H1 (cell line): ENCODE results near the gene WDR93. TPM values are rescaled to one million over a fixed set of nuclear protein-coding genes. Genes with fewer than 3 reads are reported as not detected.
A peak's percentile ranks its signal among the peaks of the same experiment; 100 is the strongest.

Experiments
- CTCF ChIA-PET: fragments of 300-600 bp; sonication (Branson Sonifier 250); formaldehyde crosslinking; loops from one replicate; lab custom pipeline; 2021; ENCODE audit not compliant: partially characterized antibody; lab: Charles Lee
- POLR2A ChIA-PET: fragments of 300-600 bp; sonication (Branson Sonifier 250); formaldehyde crosslinking; loops from one replicate; lab custom pipeline; 2021; ENCODE audit warnings: inconsistent platforms; ENCODE audit not compliant: partially characterized antibody; lab: Charles Lee
- DNase-seq, 2 experiments: peaks; one replicate each; pipeline versions ENCODE4 v3.0.0 to v3.0.0-alpha.2; 2010 to 2022; ENCODE audit warnings: low spot score in 2 of 2, low read depth in 1 of 2, mixed read lengths in 1 of 2
- FAIRE-seq: peaks from 2 replicates; lab custom pipeline; 2011; peaks lifted over from hg19 to GRCh38; lab: Jason Lieb, UNC
- H2AFZ ChIP-seq: 2 replicates; pipeline ENCODE4 v1.8.1; 2012; ENCODE audit warnings: low read length, inconsistent platforms
- H2AK5ac ChIP-seq: 2 replicates; pipeline ENCODE4 v1.6.1; 2013; ENCODE audit warnings: low read depth, low read length
- H2BK120ac ChIP-seq: replicated peaks from 2 replicates; pipeline ENCODE3; 2013; ENCODE audit warnings: low read depth, low read length, inconsistent platforms
- H2BK12ac ChIP-seq: 2 replicates; pipeline ENCODE4 v1.6.1; 2013; ENCODE audit warnings: low read depth, low read length
- H2BK15ac ChIP-seq: 2 replicates; pipeline ENCODE4 v1.6.1; 2013; ENCODE audit warnings: low read length
- H2BK20ac ChIP-seq: 2 replicates; pipeline ENCODE4 v1.6.1; 2013; ENCODE audit warnings: low read length
- H2BK5ac ChIP-seq: 2 replicates; pipeline ENCODE4 v1.6.1; 2013; ENCODE audit warnings: low read depth, low read length
- H3K14ac ChIP-seq: 2 replicates; pipeline ENCODE4 v1.6.1; 2013; ENCODE audit warnings: inconsistent platforms; ENCODE audit not compliant: insufficient read length
- H3K18ac ChIP-seq: 2 replicates; pipeline ENCODE4 v1.6.1; 2013; ENCODE audit warnings: low read length; ENCODE audit errors: extremely low read depth
- H3K23ac ChIP-seq: 2 replicates; pipeline ENCODE4 v1.6.1; 2013; ENCODE audit warnings: inconsistent platforms; ENCODE audit not compliant: insufficient read length
- H3K23me2 ChIP-seq: 2 replicates; pipeline ENCODE4 v1.6.1; 2013; ENCODE audit warnings: low read depth, low read length
- H3K27ac ChIP-seq: 2 replicates; pipeline ENCODE4 v1.6.1; 2011; ENCODE audit warnings: low read depth, low read length, inconsistent platforms
- H3K27me3 ChIP-seq, 4 experiments: replicated peaks in 1 of 4; 1 replicate in 1 of 4; 2 replicates in 3 of 4; pipeline versions ENCODE4 v1.6.1 to v1.8.1; 2011 to 2013; ENCODE audit warnings: low read length in 3 of 4, mild to moderate bottlenecking in 3 of 4, inconsistent platforms in 2 of 4, mixed read lengths in 2 of 4, moderate library complexity in 1 of 4; ENCODE audit not compliant: control insufficient read depth in 3 of 4, insufficient read depth in 3 of 4; ENCODE audit errors: extremely low read depth in 1 of 4
- H3K36me3 ChIP-seq, 4 experiments: 2 replicates each; pipeline versions ENCODE4 v1.6.1 to v1.8.1; 2011 to 2013; ENCODE audit warnings: mild to moderate bottlenecking in 4 of 4, low read length in 3 of 4, moderate library complexity in 2 of 4, control low read depth in 1 of 4, inconsistent platforms in 1 of 4; ENCODE audit not compliant: insufficient read depth in 4 of 4, control insufficient read depth in 2 of 4
- H3K4ac ChIP-seq: replicated peaks from 2 replicates; pipeline ENCODE3; 2013; ENCODE audit warnings: low read length, low read depth, mixed read lengths, inconsistent platforms; ENCODE audit not compliant: insufficient read length
- H3K4me1 ChIP-seq, 4 experiments: replicated peaks in 1 of 4; 1 replicate in 1 of 4; 2 replicates in 3 of 4; pipeline versions ENCODE4 v1.6.1 to v1.8.1; 2011 to 2013; ENCODE audit warnings: low read length in 3 of 4, inconsistent platforms in 2 of 4, mixed read lengths in 1 of 4; ENCODE audit not compliant: insufficient read depth in 4 of 4, control insufficient read depth in 3 of 4
- H3K4me2 ChIP-seq, 2 experiments: 2 replicates each; pipeline versions ENCODE4 v1.6.1 to v1.8.1; 2011 to 2013; ENCODE audit warnings: low read depth in 2 of 2, low read length in 2 of 2, control low read depth in 1 of 2, inconsistent platforms in 1 of 2, mild to moderate bottlenecking in 1 of 2; ENCODE audit not compliant: insufficient read depth in 1 of 2
- H3K4me3 ChIP-seq, 4 experiments: fragments of 200-600, 300-600 bp in 1 of 4; sonication (generic), shearing (Covaris generic), sonication (Bioruptor Twin) in 1 of 4; 2 replicates each; pipeline versions ENCODE4 v1.5.1 to v1.8.1; 2011 to 2016; ENCODE audit warnings: low read length in 4 of 4, low read depth in 3 of 4, control low read depth in 2 of 4, inconsistent platforms in 2 of 4, mild to moderate bottlenecking in 2 of 4, mixed read lengths in 1 of 4, moderate library complexity in 1 of 4; ENCODE audit not compliant: insufficient read depth in 2 of 4; ENCODE audit errors: extremely low read depth in 1 of 4
- H3K56ac ChIP-seq: replicated peaks from 2 replicates; pipeline ENCODE3; 2013; ENCODE audit warnings: low read depth, mild to moderate bottlenecking, mixed read lengths, low read length, inconsistent platforms; ENCODE audit not compliant: insufficient read length
- H3K79me1 ChIP-seq: 2 replicates; pipeline ENCODE4 v1.6.1; 2013; ENCODE audit warnings: low read depth, low read length, control low read depth
- H3K79me2 ChIP-seq, 2 experiments: 2 replicates each; pipeline versions ENCODE4 v1.6.1 to v1.8.1; 2012 to 2013; ENCODE audit warnings: low read length in 2 of 2, mild to moderate bottlenecking in 2 of 2, inconsistent platforms in 1 of 2; ENCODE audit not compliant: insufficient read depth in 2 of 2, control insufficient read depth in 1 of 2
- H3K9ac ChIP-seq, 4 experiments: replicated peaks in 1 of 4; 1 replicate in 1 of 4; 2 replicates in 3 of 4; pipeline versions ENCODE4 v1.6.1 to v1.8.1; 2011 to 2013; ENCODE audit warnings: low read depth in 3 of 4, low read length in 3 of 4, control low read depth in 2 of 4, mild to moderate bottlenecking in 2 of 4, moderate library complexity in 2 of 4, inconsistent platforms in 1 of 4; ENCODE audit errors: extremely low read depth in 1 of 4
- H3K9me3 ChIP-seq, 2 experiments: 2 replicates each; pipeline versions ENCODE4 v1.6.1 to v1.8.1; 2012 to 2013; ENCODE audit warnings: mild to moderate bottlenecking in 2 of 2, moderate library complexity in 2 of 2, control low read depth in 1 of 2, inconsistent platforms in 1 of 2, low read depth in 1 of 2, low read length in 1 of 2, mixed read lengths in 1 of 2; ENCODE audit not compliant: insufficient read depth in 2 of 2
- H4K20me1 ChIP-seq, 2 experiments: replicated peaks in 1 of 2; 2 replicates each; pipeline versions ENCODE3 to v1.8.1; 2011 to 2013; ENCODE audit warnings: inconsistent platforms in 2 of 2, low read length in 2 of 2, mild to moderate bottlenecking in 1 of 2; ENCODE audit not compliant: insufficient read depth in 2 of 2, control insufficient read depth in 1 of 2
- H4K5ac ChIP-seq: 2 replicates; pipeline ENCODE4 v1.6.1; 2013; ENCODE audit warnings: low read length, low read depth, mixed read lengths, inconsistent platforms; ENCODE audit not compliant: insufficient read length
- H4K8ac ChIP-seq: 2 replicates; pipeline ENCODE4 v1.8.0; 2013; ENCODE audit warnings: mild to moderate bottlenecking, moderate library complexity, low read length, inconsistent platforms; ENCODE audit not compliant: insufficient read depth; ENCODE audit errors: extremely low read depth
- H4K91ac ChIP-seq: replicated peaks from 2 replicates; pipeline ENCODE3; 2013; ENCODE audit warnings: low read length, mixed read lengths, inconsistent platforms; ENCODE audit not compliant: insufficient read length
- BACH1 ChIP-seq: IDR thresholded peaks from 2 replicates; pipeline ENCODE4 v1.6.1; 2012; ENCODE audit warnings: low read length, improper control_type of control experiment
- EZH2 ChIP-seq: fragments of 200-600 bp; sonication (generic); IDR thresholded peaks from 2 replicates; pipeline ENCODE4 v1.7.1; 2012; ENCODE audit warnings: low read depth, mild to moderate bottlenecking, moderate library complexity, low read length, inconsistent platforms; ENCODE audit not compliant: severe bottlenecking
- KDM5A ChIP-seq: fragments of 200-600 bp; IDR thresholded peaks from 2 replicates; pipeline ENCODE4 v1.7.1; 2012; ENCODE audit warnings: mild to moderate bottlenecking, low read length, inconsistent platforms, mixed read lengths
- MAFK ChIP-seq: IDR thresholded peaks from 2 replicates; pipeline ENCODE4 v1.6.1; 2012; ENCODE audit warnings: low read depth, mild to moderate bottlenecking, improper control_type of control experiment, low read length
- SIN3A ChIP-seq, 2 experiments: IDR thresholded peaks in 1 of 2; conservative IDR thresholded peaks in 1 of 2; 2 replicates each; pipeline ENCODE4 v1.6.1; 2011 to 2012; ENCODE audit warnings: low read length in 2 of 2, improper control_type of control experiment in 1 of 2, low read depth in 1 of 2, mild to moderate bottlenecking in 1 of 2
- SP4 ChIP-seq: IDR thresholded peaks from 2 replicates; pipeline ENCODE4 v1.6.1; 2012; ENCODE audit warnings: low read length, inconsistent platforms
- YY1 ChIP-seq: IDR thresholded peaks from 2 replicates; pipeline ENCODE4 v1.6.1; 2011; ENCODE audit warnings: low read depth, mild to moderate bottlenecking, low read length
- WGBS, 2 experiments: shearing (Covaris generic) in 1 of 2; methylation state at CpG; one replicate each; pipeline versions ENCODE4 v1.1.6 to v1.1.7; 2013 to 2015; ENCODE audit warnings: low lambda C conversion rate in 2 of 2, mixed read lengths in 2 of 2, inconsistent platforms in 1 of 2, low coverage in 1 of 2, missing lambda C conversion rate in 1 of 2; ENCODE audit not compliant: insufficient replicate concordance in 2 of 2, insufficient coverage in 1 of 2, insufficient read length in 1 of 2; ENCODE audit errors: extremely low coverage in 1 of 2, missing lambda C conversion rate in 1 of 2; 5-methylcytosine and 5-hydroxymethylcytosine counted together
- polyA plus RNA-seq, 7 experiments: library from polyadenylated mRNA; depleted of rRNA in 3 of 7; stranded (reverse) in 5 of 7; unstranded in 2 of 7; fragments of >200 nt in 5 of 7; fragments of 200-250 nt in 2 of 7; gene quantifications; 1 replicate in 5 of 7; 2 replicates in 1 of 7; 4 replicates in 1 of 7; pipeline versions ENCODE4 v1.2.1 to v1.2.3, GENCODE V29; 2011 to 2013; ENCODE audit warnings: missing spikeins in 2 of 7, mixed read lengths in 2 of 7
- total RNA-seq: library from RNA; stranded (reverse); fragmentation: NEBNext Ultra II Directional; extraction: Animal tissue kit (Norgen Biotek cat#: 25700); gene quantifications from 2 replicates; pipeline ENCODE4 v1.2.1, GENCODE V29; 2021
- TF ChIP-seq, protein P1 (sequence below), 3 experiments: IDR thresholded peaks; 1 replicate in 2 of 3; 2 replicates in 1 of 3; pipeline versions ENCODE4 v1.5.1 to v1.6.1; 2011; ENCODE audit warnings: low read length in 3 of 3, mild to moderate bottlenecking in 3 of 3, inconsistent platforms in 2 of 3, low read depth in 1 of 3, moderate library complexity in 1 of 3; ENCODE audit not compliant: insufficient read depth in 1 of 3; ENCODE audit errors: control extremely low read depth in 1 of 3

WDR93 gene
- total and polyA plus RNA-seq, 2 of the 8 experiments (the other 6 are each of a cell fraction or from before 2014, with no cell fraction given) = 0.03 TPM; not detected in 1

DNA sequence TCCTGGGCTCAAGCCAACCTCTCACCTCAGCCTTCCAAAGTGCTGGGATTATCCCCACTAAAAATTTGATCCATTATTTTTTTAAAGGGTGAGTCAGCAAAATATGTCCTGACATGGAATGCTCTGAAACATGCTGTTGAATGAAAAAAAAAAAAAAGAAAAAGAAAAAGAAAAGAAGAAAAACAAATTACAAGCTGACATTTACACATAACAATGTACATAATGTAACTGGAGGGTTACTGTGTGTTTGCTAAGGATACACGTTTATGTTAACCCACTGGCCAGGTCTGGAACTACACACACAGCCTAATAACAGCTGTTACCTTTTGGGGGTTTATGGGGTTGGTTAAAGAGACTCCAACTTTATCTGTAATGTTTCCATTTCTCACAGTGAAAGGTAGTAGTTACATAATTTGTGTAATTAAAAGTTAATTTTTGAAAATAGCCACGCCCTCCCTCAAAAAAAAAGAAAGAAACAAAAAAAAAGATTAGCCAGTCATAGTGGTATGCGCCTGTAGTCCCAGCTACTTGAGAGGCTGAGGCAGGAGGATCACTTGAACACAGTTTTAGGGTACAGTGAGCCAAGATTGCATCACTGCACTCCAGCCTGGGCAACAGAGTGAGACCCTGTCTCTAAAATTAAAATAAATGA, 82.4 kb downstream of the WDR93 start:
- Histone ChIP-seq H4K5ac (no peak overlapping the region), H3K23ac (no peak overlapping the region), H3K4me3 (no peak overlapping the region), H3K14ac (no peak overlapping the region), H3K79me2 (no peaks in the 10 kb centered on the region), H4K91ac (no peak overlapping the region), H2BK12ac (no peak overlapping the region), H2BK20ac (no peak overlapping the region), H3K27ac (no peak overlapping the region), H3K23me2 (no peaks in the 10 kb centered on the region; the same call in 1 of the 2 replicates), H2BK5ac (no peak overlapping the region), H2AFZ (no peak overlapping the region), H3K18ac (no peak overlapping the region), H3K56ac (no peak overlapping the region), H3K79me1 (no peaks in the 10 kb centered on the region), H4K8ac (no peak overlapping the region), H3K4me1 (peaks cover 0 to 4% (median 1%) of the 10 kb centered on the region in 4 experiments; a peak in 2 of 7 replicates), H3K9ac (no peak overlapping the region), H2BK15ac (no peak overlapping the region), H3K4ac (no peak overlapping the region), H4K20me1 (no peaks in the 10 kb centered on the region), H2BK120ac (no peak overlapping the region), H2AK5ac (no peak overlapping the region), H3K36me3 (no peaks in the 10 kb centered on the region), H3K9me3 (no peaks in the 10 kb centered on the region), H3K4me2 (no peak overlapping the region), H3K27me3 (peaks cover 13 to 27% (median 22%) of the 10 kb centered on the region in 4 experiments)
- TF ChIP-seq MAFK (peak; percentile 53), EZH2 (no peak), YY1 (no peak), KDM5A (no peak), SP4 (no peak), SIN3A (conservative IDR thresholded peaks at IDR 0.05 in 1 of 2, IDR thresholded peaks at IDR 0.05 in 1 of 2; ENCODE audit: low read depth in 1 of 2, low read length in 2 of 2) (no peak), BACH1 (0 out of 2 replicates have a peak, but pooled peaks have one; percentile 43)
- TF ChIP-seq, protein P1, sequence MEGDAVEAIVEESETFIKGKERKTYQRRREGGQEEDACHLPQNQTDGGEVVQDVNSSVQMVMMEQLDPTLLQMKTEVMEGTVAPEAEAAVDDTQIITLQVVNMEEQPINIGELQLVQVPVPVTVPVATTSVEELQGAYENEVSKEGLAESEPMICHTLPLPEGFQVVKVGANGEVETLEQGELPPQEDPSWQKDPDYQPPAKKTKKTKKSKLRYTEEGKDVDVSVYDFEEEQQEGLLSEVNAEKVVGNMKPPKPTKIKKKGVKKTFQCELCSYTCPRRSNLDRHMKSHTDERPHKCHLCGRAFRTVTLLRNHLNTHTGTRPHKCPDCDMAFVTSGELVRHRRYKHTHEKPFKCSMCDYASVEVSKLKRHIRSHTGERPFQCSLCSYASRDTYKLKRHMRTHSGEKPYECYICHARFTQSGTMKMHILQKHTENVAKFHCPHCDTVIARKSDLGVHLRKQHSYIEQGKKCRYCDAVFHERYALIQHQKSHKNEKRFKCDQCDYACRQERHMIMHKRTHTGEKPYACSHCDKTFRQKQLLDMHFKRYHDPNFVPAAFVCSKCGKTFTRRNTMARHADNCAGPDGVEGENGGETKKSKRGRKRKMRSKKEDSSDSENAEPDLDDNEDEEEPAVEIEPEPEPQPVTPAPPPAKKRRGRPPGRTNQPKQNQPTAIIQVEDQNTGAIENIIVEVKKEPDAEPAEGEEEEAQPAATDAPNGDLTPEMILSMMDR (IDR thresholded peaks at IDR 0.05; ENCODE audit: control extremely low read depth in 1 of 3, insufficient read depth in 1 of 3, low read depth in 1 of 3, low read length in 3 of 3) = peak in 1 of 3 experiments; percentile 24; a peak in 1 of 4 replicates
- ChIA-PET POLR2A (interaction anchor here (1.3 kb wide), 1 partner anchor 8 kb away, joined by 6 read pairs; no protein-coding TSS in a partner anchor), CTCF (interaction anchor here (0.6 to 6.5 kb wide), 21 partner anchors 8 to 829 kb away, joined by 3 to 90 read pairs (median 4); partner anchors contain the start of gene ANPEP)
- 64% methylated on average over 3 of the region's 3 CpGs; no CpG with 5 or more reads in 1 of the 2 experiments for WGBS, 2 experiments
- DNase-seq (no peak), FAIRE-seq (no peak)
